Astrocyte of the spinal cord (primary cell): ENCODE measurements around the gene AQP9.

Experiments
- DNase-seq: peaks from one replicate; pipeline ENCODE4 v3.0.0; 2011; ENCODE audit warnings: low read depth, low spot score
- H3K4me3 ChIP-seq: 2 replicates; pipeline ENCODE4 v1.5.1; 2011; ENCODE audit warnings: low read depth, mild to moderate bottlenecking, low read length, moderate library complexity
- in situ Hi-C: cut with HindIII; loops from 2 replicates; pipeline ENCODE4 v1.10.0; 2017; ENCODE audit warnings: low sequenced_read_pairs
- TF ChIP-seq, protein P1 (sequence below): IDR thresholded peaks from 2 replicates; pipeline ENCODE4 v1.5.1; 2012; ENCODE audit warnings: low read depth, mild to moderate bottlenecking, low read length, inconsistent platforms

AQP9 gene

DNA sequence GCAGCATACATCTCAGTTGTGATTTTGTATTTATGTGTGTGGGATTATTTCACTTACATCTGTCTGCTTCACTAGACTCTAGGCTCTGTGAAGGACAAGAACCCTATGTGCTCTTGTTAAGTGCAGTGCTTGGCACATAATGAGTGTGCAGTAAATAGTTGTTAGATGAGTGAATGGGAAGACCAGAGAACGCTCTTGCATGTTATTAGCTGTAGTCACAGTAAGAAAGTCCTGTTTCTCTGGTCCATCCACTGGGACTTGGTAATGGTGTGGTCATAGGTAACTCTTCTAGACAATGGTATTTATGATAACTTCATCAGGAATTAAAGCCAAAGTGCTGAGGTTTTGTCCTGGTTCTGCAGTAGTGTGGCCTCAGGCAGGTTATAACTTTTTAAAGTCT lies 1.4 kb upstream of the AQP9 start:
- H3K4me3 ChIP-seq, result no peak overlapping the region
- DNase-seq, result no peak
- in situ Hi-C loops, result no loop called here

GRCh38 chr15:58137686-58138085 lies 495 bp upstream of the AQP9 start:
- no peak for DNase-seq
- H3K4me3 ChIP-seq, result no peak overlapping the region
- TF ChIP-seq, protein P1, sequence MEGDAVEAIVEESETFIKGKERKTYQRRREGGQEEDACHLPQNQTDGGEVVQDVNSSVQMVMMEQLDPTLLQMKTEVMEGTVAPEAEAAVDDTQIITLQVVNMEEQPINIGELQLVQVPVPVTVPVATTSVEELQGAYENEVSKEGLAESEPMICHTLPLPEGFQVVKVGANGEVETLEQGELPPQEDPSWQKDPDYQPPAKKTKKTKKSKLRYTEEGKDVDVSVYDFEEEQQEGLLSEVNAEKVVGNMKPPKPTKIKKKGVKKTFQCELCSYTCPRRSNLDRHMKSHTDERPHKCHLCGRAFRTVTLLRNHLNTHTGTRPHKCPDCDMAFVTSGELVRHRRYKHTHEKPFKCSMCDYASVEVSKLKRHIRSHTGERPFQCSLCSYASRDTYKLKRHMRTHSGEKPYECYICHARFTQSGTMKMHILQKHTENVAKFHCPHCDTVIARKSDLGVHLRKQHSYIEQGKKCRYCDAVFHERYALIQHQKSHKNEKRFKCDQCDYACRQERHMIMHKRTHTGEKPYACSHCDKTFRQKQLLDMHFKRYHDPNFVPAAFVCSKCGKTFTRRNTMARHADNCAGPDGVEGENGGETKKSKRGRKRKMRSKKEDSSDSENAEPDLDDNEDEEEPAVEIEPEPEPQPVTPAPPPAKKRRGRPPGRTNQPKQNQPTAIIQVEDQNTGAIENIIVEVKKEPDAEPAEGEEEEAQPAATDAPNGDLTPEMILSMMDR, result no peak
- in situ Hi-C loops, result no loop called here

More for the DNA sequence above, 1.4 kb upstream of the AQP9 start:
- TF ChIP-seq, protein P1, result no peak

DNA sequence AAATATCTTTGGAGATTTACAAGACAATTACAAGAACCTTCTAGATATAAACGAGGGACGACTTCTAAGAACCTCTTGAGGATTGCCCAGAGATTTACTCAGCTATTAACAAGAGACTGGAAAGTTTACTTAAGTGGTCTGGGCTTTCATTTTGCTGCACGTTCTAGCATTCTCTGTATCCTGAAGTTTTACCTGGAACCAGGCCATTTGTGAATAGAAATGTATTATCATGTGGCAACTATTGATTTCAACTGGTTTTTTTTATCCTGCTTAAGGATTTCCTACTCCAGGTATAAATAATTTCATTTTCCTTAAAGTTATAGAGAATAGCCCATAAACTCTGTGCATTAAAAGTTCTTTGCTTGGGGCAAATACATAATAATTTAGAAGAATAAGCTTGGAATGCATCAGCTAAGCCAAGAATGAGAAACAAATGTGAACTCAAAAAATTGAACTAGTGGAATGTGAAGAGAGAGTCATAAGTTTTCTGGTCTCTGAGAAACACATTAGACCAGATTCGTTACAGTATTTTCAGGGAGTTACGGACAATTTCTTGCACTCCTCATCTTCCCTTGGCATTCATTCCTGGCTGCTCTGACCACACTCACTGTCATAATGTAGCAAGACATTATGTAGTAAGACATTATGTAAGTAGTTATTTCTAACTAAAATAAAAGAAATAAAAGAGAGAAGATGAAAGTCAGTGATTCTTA lies 1.3 kb downstream of the AQP9 start:
- in situ Hi-C loops, result no loop called here
- H3K4me3 ChIP-seq, result no peak overlapping the region

GRCh38 chr15:58139989-58140522 lies 1.9 kb downstream of the AQP9 start:
- DNase-seq, result no peak
- in situ Hi-C loops, result no loop called here
- no peak overlapping the region for H3K4me3 ChIP-seq
- TF ChIP-seq, protein P1, result no peak

More for the DNA sequence above, 1.3 kb downstream of the AQP9 start:
- no peak for DNase-seq
- TF ChIP-seq, protein P1, result no peak

GRCh38 chr15:58141894-58142293 lies 3.7 kb downstream of the AQP9 start:
- in situ Hi-C loops, result no loop called here
- TF ChIP-seq, protein P1, result no peak
- no peak overlapping the region for H3K4me3 ChIP-seq
- DNase-seq, result no peak

GRCh38 chr15:58142827-58143461 lies 4.8 kb downstream of the AQP9 start:
- DNase-seq, result no peak
- TF ChIP-seq, protein P1, result no peak
- no peak overlapping the region for H3K4me3 ChIP-seq
- in situ Hi-C loops, result no loop called here
